ENCODE data around the gene FSTL5.

FSTL5 gene

GRCh38 chr4:161642708-161643107 is 521.1 kb downstream of the FSTL5 start:
- Histone ChIP-seq H3K79me2 (ENCODE audit: insufficient read depth, low read length) (no peaks in the 10 kb centered on the region), H2AFZ (ENCODE audit: low read depth, low read length, severe bottlenecking) (no peak overlapping the region), H3K27ac (ENCODE audit: low read depth, low read length) (no peak overlapping the region), H3K9me2 (replicated peaks; ENCODE audit: insufficient read depth, low read length) (no peaks in the 10 kb centered on the region), H3K4me3 (ENCODE audit: insufficient read depth, low read length, poor library complexity, severe bottlenecking) (no peak overlapping the region), H4K20me1 (ENCODE audit: low read depth, low read length) (no peaks in the 10 kb centered on the region), H3K4me2 (ENCODE audit: low read depth, low read length, poor library complexity, severe bottlenecking) (no peak overlapping the region), H3K36me3 (ENCODE audit: low read length) (no peaks in the 10 kb centered on the region), H3K27me3 (ENCODE audit: low read length) (no peaks in the 10 kb centered on the region), H3F3A (ENCODE audit: insufficient read depth) (no peaks in the 10 kb centered on the region), H3K9ac (ENCODE audit: low read length) (no peak overlapping the region), H3K9me3 (ENCODE audit: insufficient read depth, low read length) (no peaks in the 10 kb centered on the region)
- TF ChIP-seq EZH2phosphoT487 (conservative IDR thresholded peaks at IDR 0.05; ENCODE audit: low read length) (no peak), CTCF (IDR thresholded peaks at IDR 0.05; ENCODE audit: insufficient read depth, low read length, poor library complexity, severe bottlenecking) (no peak)

GRCh38 chr4:161629694-161630441 is 533.9 kb downstream of the FSTL5 start:
- Histone ChIP-seq H3K27ac (ENCODE audit: low read depth, low read length) (no peak overlapping the region), H3K9ac (ENCODE audit: low read length) (no peak overlapping the region), H3K9me2 (replicated peaks; ENCODE audit: insufficient read depth, low read length) (no peaks in the 10 kb centered on the region), H2AFZ (ENCODE audit: low read depth, low read length, severe bottlenecking) (no peak overlapping the region), H3K79me2 (ENCODE audit: insufficient read depth, low read length) (no peaks in the 10 kb centered on the region), H4K20me1 (ENCODE audit: low read depth, low read length) (no peaks in the 10 kb centered on the region), H3K36me3 (ENCODE audit: low read length) (no peaks in the 10 kb centered on the region), H3K27me3 (ENCODE audit: low read length) (no peaks in the 10 kb centered on the region), H3K9me3 (ENCODE audit: insufficient read depth, low read length) (no peaks in the 10 kb centered on the region), H3K4me2 (ENCODE audit: low read depth, low read length, poor library complexity, severe bottlenecking) (no peak overlapping the region), H3K4me3 (ENCODE audit: insufficient read depth, low read length, poor library complexity, severe bottlenecking) (no peak overlapping the region), H3F3A (ENCODE audit: insufficient read depth) (no peaks in the 10 kb centered on the region)
- no peak for TF ChIP-seq CTCF (IDR thresholded peaks at IDR 0.05; ENCODE audit: insufficient read depth, low read length, poor library complexity, severe bottlenecking)
- TF ChIP-seq EZH2phosphoT487 (conservative IDR thresholded peaks at IDR 0.05; ENCODE audit: low read length), result no peak

DNA sequence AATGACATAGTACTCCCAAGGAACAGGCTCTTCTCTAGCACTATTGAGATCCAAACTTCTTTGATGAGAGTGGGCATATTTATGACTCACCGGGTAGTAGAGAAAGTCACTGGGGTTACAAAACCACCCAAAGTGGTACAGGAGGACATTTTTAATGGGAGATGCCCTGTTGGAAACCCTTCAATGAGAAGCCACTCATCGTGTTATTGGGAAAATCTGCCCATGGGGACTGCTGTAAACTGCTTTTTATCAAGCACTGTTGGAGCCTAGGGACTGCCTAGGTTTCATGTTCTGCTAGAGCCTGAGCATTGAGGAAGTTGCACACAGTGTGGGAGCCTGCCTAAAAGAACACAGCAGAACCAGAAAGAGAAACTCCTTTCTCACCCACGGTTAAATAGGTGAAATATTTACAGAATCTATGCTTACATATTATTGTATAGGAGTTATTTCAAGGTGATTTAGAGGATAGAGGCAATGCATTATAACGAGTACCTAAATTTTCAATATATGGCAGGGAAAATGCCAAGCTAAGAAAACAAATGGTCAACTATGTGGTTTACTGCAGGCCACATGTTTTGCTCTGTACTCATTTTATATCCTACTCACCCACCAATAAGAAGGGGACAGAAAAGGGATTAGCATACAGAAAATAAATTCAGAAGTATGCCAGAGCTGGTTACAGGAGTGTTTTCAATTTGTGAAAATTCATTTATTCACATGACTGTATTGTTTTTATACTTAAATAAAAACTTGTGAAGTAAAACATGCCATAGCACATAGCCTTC is 559.1 kb downstream of the FSTL5 start:
- Histone ChIP-seq H3K9me2 (replicated peaks; ENCODE audit: insufficient read depth, low read length) (no peaks in the 10 kb centered on the region), H3K79me2 (ENCODE audit: insufficient read depth, low read length) (no peaks in the 10 kb centered on the region), H3K9ac (ENCODE audit: low read length) (no peak overlapping the region), H3K4me2 (ENCODE audit: low read depth, low read length, poor library complexity, severe bottlenecking) (no peak overlapping the region), H3K4me3 (ENCODE audit: insufficient read depth, low read length, poor library complexity, severe bottlenecking) (no peak overlapping the region), H3K27ac (ENCODE audit: low read depth, low read length) (no peak overlapping the region), H3F3A (ENCODE audit: insufficient read depth) (no peaks in the 10 kb centered on the region), H3K27me3 (ENCODE audit: low read length) (no peaks in the 10 kb centered on the region), H4K20me1 (ENCODE audit: low read depth, low read length) (no peaks in the 10 kb centered on the region), H3K36me3 (ENCODE audit: low read length) (no peaks in the 10 kb centered on the region), H3K9me3 (ENCODE audit: insufficient read depth, low read length) (no peaks in the 10 kb centered on the region), H2AFZ (ENCODE audit: low read depth, low read length, severe bottlenecking) (no peak overlapping the region)
- TF ChIP-seq CTCF (IDR thresholded peaks at IDR 0.05; ENCODE audit: insufficient read depth, low read length, poor library complexity, severe bottlenecking) (no peak), EZH2phosphoT487 (conservative IDR thresholded peaks at IDR 0.05; ENCODE audit: low read length) (no peak)

Measured in SU-DHL-6 (cell line).